SH-SY5Y (cell line): ENCODE measurements around the gene MMGT1.

Experiments used
- GATA2 ChIP-seq: IDR thresholded peaks from 2 replicates; pipeline ENCODE4 v1.6.1; 2011; ENCODE audit warnings: mild to moderate bottlenecking, low read depth, low read length
- GATA3 ChIP-seq: IDR thresholded peaks from 2 replicates; pipeline ENCODE4 v1.6.1; 2011; ENCODE audit warnings: low read depth, mild to moderate bottlenecking, low read length, moderate library complexity

DNA sequence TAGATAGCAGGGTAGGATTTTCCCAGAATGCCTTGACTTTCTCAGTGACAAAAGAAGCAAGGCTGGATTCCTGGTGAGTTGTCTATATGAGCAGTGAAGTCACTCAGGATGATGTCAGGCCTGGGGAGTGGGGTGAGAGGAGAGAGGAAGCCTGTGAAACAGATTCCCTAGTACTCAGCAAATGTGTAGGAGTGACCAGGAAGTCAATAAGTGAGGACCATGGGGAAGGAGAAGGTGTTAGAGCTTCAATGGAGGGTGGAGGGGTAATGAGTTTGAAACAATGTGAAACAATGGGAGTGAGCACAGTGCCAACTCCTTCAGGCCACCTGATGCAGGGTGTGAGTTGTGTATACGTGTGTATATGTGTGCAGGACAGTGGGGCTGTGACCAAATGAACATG is 9.1 kb upstream of the MMGT1 start:
- no peak for TF ChIP-seq GATA3
- no peak for TF ChIP-seq GATA2
